Stimulated activated CD4-positive, alpha-beta T cell treated with anti-CD3 and anti-CD28 coated beads, Interleukin-2, amount 100 ng/mL, for 48 hours (primary cell): ENCODE results near the gene RGS1.

ENCODE experiments used
- DNase-seq, 2 donors: peaks; one replicate each; pipeline ENCODE4 v3.0.0-alpha.2; 2020

The RGS1 gene

GRCh38 chr1:192584866-192585265, 9.3 kb downstream of the RGS1 start:
- DNase-seq, result no peak

GRCh38 chr1:192587386-192588266, 12.1 kb downstream of the RGS1 start:
- DNase-seq, result no peak

- DNase-seq, result no peak
Measured at GRCh38 chr1:192588546-192588945, 13.0 kb downstream of the RGS1 start.

GRCh38 chr1:192589813-192590212, 14.2 kb downstream of the RGS1 start:
- no peak for DNase-seq

- no peak for DNase-seq
Measured at GRCh38 chr1:192592517-192592916, 16.9 kb downstream of the RGS1 start.

GRCh38 chr1:192592981-192593708, 17.6 kb downstream of the RGS1 start:
- no peak for DNase-seq

GRCh38 chr1:192595299-192595698, 19.7 kb downstream of the RGS1 start:
- no peak for DNase-seq

- DNase-seq, result no peak
Measured at GRCh38 chr1:192598589-192598988, 23.0 kb downstream of the RGS1 start.

- DNase-seq, result no peak
Measured at GRCh38 chr1:192600275-192600674, 24.7 kb downstream of the RGS1 start.

GRCh38 chr1:192601143-192601542, 25.6 kb downstream of the RGS1 start:
- DNase-seq, result no peak

- DNase-seq, result no peak
Measured at GRCh38 chr1:192601567-192601966, 26.0 kb downstream of the RGS1 start.

- DNase-seq, result no peak
Measured at GRCh38 chr1:192602757-192603156, 27.2 kb downstream of the RGS1 start.

GRCh38 chr1:192603218-192603787, 27.7 kb downstream of the RGS1 start:
- no peak for DNase-seq

- no peak for DNase-seq
Measured at GRCh38 chr1:192604979-192605620, 29.5 kb downstream of the RGS1 start.

- DNase-seq, result no peak
Measured at GRCh38 chr1:192608671-192609070, 33.1 kb downstream of the RGS1 start.

- peak; percentile 10 to 22 for DNase-seq
Measured at GRCh38 chr1:192609110-192610079, 33.8 kb downstream of the RGS1 start.

- DNase-seq, result no peak
Measured at GRCh38 chr1:192610112-192610889, 34.7 kb downstream of the RGS1 start.

- no peak for DNase-seq
Measured at GRCh38 chr1:192615055-192615454, 39.5 kb downstream of the RGS1 start.

- no peak for DNase-seq
Measured at GRCh38 chr1:192620071-192620635, 44.6 kb downstream of the RGS1 start.

- no peak for DNase-seq
Measured at GRCh38 chr1:192626366-192627179, 51.0 kb downstream of the RGS1 start.
